Inferior parietal cortex (tissue), 1 donor: ENCODE data around the gene MSLN.
"Not testable (repeated sequence)": the region's sequence is repeated elsewhere in the genome, so short reads cannot be mapped to it uniquely, and the experiment has no call there.

Experiments used
- DNase-seq: peaks from one replicate; pipeline ENCODE4 v3.0.0-alpha.2; 2016; ENCODE audit errors: extremely low spot score

The MSLN gene

GRCh38 chr16:774086-775001 lies 13.8 kb downstream of the MSLN start:
- no peak for DNase-seq

DNA sequence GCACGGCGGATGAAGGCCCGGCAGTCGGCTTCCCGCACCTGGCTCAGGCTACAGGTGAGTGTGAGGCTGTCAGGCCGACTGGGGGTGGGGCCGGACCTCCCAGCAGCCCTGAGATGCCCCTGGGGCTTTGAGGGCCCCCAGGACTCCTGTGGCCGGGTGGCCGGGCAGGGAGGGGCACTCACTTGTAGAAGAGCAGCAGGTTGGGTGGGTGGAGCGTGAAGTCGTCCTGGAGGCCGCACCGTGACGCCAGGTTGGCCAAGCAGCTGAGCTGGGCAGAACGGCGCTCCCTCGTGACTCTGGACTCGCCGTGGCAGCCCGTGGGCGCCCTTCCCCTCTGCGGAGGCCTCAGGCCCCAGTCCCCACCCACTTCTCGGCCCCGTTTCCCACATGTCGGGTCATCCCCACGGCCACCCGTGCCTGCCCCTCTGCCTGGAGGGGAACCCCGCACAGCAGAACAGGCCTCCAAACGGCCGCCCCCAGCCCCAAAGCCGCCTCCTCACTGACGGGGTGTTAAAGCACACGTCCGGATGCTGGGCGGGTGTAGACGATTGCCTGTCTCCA lies 14.8 kb downstream of the MSLN start:
- DNase-seq = no peak

GRCh38 chr16:776298-776697 lies 15.8 kb downstream of the MSLN start:
- not testable (repeated sequence) for DNase-seq

- no peak for DNase-seq
These were observed 16.3 kb downstream of the MSLN start for GRCh38 chr16:776824-777223.

DNA sequence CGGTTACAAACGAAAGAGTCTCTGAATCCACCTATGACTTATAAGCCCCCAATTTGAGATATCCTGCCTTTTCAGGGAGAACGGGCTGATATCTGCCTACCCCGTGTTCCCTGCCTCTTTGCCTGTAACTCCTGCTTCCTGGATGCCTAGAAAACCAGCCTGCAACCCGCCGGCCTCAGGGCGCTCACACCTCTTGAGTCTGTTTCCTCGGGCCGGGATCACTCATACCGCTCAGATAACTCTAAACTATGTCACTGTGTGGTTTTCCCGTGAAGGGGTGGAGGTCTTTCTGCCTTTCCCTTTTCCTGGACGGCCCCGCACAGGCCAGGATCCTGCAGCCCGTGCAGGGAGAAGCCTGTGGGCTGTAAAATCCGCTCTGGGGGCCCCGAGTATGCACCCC lies 17.3 kb downstream of the MSLN start:
- no peak for DNase-seq

DNA sequence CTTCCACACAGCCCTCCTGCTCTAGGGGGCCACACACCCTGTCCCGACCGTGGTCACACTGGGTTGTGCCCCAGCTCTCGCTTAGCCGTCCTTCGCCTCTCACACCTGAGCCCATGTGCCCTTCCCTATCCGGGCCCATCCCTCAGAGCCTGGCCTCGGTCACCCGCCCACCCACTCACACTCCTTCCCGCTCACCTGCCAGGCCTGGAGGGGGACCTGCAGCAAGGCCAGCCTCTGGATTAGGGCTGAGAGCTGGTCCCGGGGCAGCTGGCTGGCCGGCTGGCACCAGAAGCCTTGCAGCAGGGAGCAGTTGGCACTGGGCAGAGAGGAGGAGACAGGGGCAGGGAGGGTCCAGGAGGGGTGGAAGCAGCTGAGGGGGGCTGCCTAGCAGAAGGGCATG lies 17.9 kb downstream of the MSLN start:
- no peak for DNase-seq

GRCh38 chr16:778909-779527 lies 18.5 kb downstream of the MSLN start:
- no peak for DNase-seq

DNA sequence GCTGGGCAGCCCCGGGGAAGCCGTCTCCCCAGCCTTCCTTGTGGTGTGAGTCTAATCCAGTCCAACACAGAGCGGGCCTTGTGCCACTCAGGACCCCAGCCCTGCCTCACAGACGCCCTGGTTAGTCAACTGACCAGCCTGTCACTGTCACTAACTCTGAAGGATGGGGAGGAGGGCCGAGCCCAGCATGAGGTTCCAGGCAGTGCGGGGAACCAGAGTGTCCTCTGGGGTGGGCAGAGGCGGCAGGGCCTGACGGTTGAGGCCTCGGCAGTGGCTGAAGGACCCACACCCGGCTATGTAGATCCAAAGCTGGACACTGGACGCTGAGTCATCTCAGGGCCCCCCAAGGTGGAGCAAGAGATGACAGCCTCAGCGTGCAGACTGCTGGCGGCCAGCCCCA lies 19.0 kb downstream of the MSLN start:
- DNase-seq = no peak

GRCh38 chr16:780296-780695 lies 19.8 kb downstream of the MSLN start:
- DNase-seq = no peak

DNA sequence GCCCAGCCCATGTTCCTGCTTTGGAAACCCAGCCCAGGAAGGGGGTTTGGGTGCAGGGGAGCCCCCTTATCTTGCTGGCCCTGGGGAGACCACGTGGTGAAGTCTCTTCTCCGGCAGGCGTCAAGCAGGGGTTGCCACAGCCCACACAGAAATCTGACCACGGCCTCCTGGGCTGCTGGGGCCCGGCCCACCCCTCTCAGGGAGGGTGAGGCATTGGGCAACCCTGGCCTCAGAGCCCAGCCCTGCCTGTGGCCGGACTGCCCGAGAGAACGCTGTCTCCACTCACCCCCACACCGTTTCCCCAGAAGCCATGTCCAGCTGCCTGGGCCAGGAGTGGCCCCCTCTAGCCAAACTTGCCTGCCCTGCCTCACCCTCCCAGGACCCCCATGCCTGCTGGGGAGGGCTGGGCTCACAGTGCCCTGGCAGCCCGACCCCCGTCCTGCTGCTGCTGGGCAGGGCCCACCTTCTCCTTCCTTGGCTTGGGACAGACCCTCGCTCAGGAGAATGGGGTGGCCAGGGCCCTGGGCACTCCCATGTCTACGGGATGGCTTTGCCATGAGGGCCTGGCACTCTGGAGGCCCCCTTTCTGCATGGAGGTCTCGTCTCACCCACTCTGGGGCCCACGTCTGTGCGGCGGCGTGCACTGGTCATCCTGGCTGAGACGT lies 20.9 kb downstream of the MSLN start:
- no peak for DNase-seq

- DNase-seq = no peak
These were observed 21.7 kb downstream of the MSLN start for GRCh38 chr16:782258-782657.

DNA sequence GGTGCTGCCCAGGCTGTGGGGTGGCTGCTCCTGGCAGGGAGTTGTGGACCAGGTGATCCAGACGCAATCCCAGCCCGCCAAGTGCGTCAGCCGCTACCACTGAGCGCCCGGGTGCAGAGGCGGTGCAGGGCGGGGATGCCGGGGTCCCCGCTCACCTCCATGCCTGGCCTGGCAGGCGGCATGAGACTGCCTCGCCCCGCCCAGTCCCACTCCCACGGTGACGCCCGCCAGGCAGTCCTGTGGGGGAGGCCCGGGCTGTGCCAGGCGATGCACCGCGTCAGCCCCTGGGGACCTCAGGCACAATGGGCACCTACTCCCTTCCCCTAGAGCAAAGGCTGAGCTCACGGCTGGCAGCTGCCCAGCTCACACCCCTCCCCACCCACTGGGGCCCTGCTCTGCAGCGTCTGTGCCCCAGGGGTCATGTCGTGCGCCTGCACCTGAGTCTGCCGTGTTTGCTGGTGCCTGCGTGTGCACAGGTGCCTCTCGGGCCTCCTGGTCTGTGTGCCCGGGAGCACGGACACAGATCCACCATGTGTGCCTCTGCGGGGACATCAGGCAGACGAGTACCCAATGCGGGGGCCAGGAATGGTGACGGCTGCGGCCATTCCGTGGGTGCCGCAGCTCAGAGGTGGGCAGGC lies 22.4 kb downstream of the MSLN start:
- DNase-seq = no peak

GRCh38 chr16:783404-784161 lies 23.0 kb downstream of the MSLN start:
- no peak for DNase-seq

- DNase-seq = no peak
These were observed 23.9 kb downstream of the MSLN start for GRCh38 chr16:784431-784830.

DNA sequence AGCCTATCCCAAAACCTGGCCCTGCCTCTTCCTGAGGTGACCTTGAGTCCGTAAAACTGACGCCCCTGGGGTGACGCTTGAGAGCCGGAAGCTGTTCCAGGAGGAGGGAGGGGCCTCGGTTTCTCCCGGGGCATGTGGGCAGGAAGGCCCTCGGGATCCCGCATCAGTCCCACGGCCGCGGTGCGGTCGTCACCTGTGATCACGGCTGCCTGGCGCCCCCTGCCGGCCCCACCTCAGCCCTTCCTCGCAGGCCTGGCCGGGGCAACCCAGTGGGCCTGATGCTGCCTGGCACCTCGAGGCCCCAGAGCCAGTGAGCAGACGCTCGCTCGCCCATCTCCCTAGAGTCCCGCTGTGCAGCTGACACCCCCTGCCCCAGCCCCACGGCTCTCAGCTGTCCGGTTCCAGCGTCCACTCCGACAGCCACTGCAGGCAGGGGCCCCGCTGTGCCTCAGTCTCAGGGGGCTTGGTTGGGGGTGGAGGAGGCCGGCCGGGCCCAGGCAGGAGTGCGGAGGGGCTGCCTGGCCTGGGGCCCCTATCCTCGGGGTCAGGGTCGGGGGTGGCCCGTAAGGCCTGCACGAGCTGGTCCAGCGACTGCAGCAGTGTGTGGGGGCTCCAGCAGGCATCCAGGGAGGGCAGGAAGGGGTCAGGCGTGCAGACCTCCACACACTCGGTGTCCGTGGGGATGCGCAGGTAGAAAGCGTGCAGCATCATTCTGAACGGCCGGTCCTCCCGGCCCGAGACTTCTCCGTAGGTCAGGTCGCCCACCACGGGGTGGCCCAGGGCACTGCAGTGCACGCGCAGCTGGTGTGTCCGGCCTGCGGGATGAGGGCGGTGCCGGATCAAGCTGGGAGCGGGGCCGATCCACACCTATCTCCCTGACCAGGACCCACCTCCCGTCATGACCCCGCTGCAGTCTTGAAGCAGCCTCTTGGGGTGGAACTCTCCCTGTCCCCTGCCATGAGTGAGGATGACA lies 25.3 kb downstream of the MSLN start:
- DNase-seq = peak; percentile 48

DNA sequence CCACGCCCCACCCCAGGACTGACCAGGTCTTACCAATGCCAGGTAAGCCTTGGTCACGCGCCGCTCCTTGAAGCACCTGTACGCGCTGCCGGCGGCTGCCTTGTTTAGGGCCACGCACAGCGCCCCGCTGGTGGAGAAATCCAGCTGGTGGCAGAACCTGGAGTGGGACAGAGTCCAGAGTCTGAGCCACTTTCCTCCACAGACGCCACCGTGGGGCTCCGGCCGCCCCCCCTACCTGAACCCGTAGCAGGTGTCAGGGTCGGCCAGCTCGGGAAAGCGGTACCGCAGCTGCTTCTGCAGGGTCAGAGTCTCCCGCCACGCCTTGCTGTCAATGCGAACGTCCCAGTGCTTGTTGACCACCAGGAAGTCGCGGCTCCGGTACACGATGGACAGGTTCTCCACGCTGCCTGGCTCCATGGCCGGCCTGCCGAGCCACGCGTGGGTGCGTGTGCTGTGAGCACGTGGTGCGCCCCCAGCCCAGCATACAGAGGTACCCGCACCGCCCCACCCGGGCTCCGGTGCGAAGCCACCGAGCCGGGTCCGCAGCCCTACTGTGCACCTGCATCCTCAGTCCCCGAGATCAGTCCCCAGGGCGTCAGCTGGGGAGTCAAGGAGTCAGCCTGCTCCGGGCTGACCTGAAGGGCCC lies 26.9 kb downstream of the MSLN start:
- no peak for DNase-seq

GRCh38 chr16:787978-788398 lies 27.5 kb downstream of the MSLN start, which contains the start of gene RPUSD1:
Gene RPUSD1 (minus strand): TSS chr16:788381. CDS start chr16:787737, 644 bp downstream.
- no peak for DNase-seq

DNA sequence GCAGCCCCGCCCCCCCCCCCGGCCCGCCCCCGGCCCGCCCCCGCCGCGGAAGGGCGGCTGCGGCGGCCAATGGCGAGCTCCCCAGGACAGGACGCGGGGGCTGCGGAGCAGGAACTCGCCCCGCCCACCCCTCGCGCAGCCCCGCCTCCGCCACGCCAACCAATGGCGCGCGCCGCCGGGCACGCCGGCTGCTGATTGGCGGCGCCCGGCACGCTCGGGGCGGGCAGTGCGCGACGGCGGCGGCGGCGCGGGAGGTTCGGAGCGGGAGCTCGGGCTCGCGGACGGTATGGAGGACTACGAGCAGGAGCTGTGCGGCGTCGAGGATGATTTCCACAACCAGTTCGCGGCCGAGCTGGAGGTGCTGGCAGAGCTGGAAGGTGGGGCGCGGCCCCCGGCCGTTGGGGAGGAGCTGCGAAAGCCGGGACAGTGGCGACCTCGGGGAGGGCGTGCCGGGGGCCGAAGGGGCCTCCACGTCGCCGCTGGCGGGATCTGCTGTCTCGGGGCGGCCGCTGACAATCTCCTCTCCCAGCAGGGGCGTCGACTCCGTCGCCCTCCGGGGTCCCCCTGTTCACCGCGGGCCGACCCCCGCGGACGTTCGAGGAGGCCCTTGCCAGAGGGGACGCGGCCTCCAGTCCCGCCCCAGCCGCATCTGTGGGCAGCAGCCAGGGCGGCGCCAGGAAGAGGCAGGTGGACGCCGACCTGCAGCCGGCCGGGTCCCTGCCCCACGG lies 28.0 kb downstream of the MSLN start, which contains the start of gene CHTF18:
TSS of gene CHTF18 (plus strand) at position 222 of the 728 bp plus-strand sequence. CDS start at position 287, 65 bp downstream.
- peak; percentile 86 for DNase-seq
